Neuronal stem cell (in vitro differentiated cells): Measurements from ENCODE around the gene DDX39B. TPM values are rescaled to one million over a fixed set of nuclear protein-coding genes. Genes with fewer than 3 reads are reported as not detected.
A peak's percentile ranks its signal among the peaks of the same experiment; 100 is the strongest.
"Not testable (repeated sequence)": the region's sequence is repeated elsewhere in the genome, so short reads cannot be mapped to it uniquely, and the experiment has no call there.

Source experiments
- DNase-seq: peaks from one replicate; pipeline ENCODE4 v3.0.0-alpha.2; 2013; ENCODE audit warnings: low spot score
- H2AFZ ChIP-seq: one replicate; pipeline ENCODE4 v1.6.1; 2013; ENCODE audit warnings: mild to moderate bottlenecking, low read length, inconsistent platforms
- H2AK5ac ChIP-seq: 2 replicates; pipeline ENCODE4 v1.6.1; 2013; ENCODE audit warnings: low read depth, mild to moderate bottlenecking, inconsistent platforms, low read length, moderate library complexity, mixed read lengths
- H2BK120ac ChIP-seq: 2 replicates; pipeline ENCODE4 v1.6.1; 2013; ENCODE audit warnings: low read depth, mild to moderate bottlenecking, inconsistent platforms, low read length, moderate library complexity, mixed read lengths
- H2BK12ac ChIP-seq: one replicate; pipeline ENCODE4 v1.6.1; 2013; ENCODE audit warnings: low read length, inconsistent platforms
- H2BK15ac ChIP-seq: 2 replicates; pipeline ENCODE4 v1.6.1; 2013; ENCODE audit warnings: mild to moderate bottlenecking, low read length, inconsistent platforms, mixed read lengths
- H2BK5ac ChIP-seq: one replicate; pipeline ENCODE4 v1.6.1; 2013; ENCODE audit warnings: inconsistent platforms, mild to moderate bottlenecking, low read length, moderate library complexity
- H3K14ac ChIP-seq: one replicate; pipeline ENCODE4 v1.6.1; 2013; ENCODE audit warnings: low read length, inconsistent platforms
- H3K18ac ChIP-seq: 2 replicates; pipeline ENCODE4 v1.6.1; 2013; ENCODE audit warnings: low read length, inconsistent platforms
- H3K23ac ChIP-seq: 2 replicates; pipeline ENCODE4 v1.6.1; 2013; ENCODE audit warnings: low read depth, mild to moderate bottlenecking, mixed read lengths, low read length, inconsistent platforms; ENCODE audit not compliant: poor library complexity
- H3K27ac ChIP-seq: replicated peaks from 3 replicates; pipeline ENCODE4 v1.5.1; 2013; ENCODE audit warnings: low read length, inconsistent platforms
- H3K27me3 ChIP-seq, 3 experiments: 2 replicates each; pipeline ENCODE4 v1.6.1; 2013; ENCODE audit warnings: low read length in 3 of 3, mild to moderate bottlenecking in 2 of 3, inconsistent platforms in 1 of 3, low read depth in 1 of 3, mixed read lengths in 1 of 3, moderate library complexity in 1 of 3; ENCODE audit not compliant: control insufficient read depth in 3 of 3, insufficient read depth in 3 of 3
- H3K36me3 ChIP-seq, 2 donors: replicated peaks in 1 of 2; 2 replicates each; pipeline ENCODE4 v1.6.1; 2013; ENCODE audit warnings: low read length in 2 of 2; ENCODE audit not compliant: control insufficient read depth in 2 of 2, insufficient read depth in 2 of 2
- H3K4ac ChIP-seq: 2 replicates; pipeline ENCODE4 v1.6.1; 2013; ENCODE audit warnings: inconsistent platforms, mild to moderate bottlenecking, low read length, moderate library complexity
- H3K4me1 ChIP-seq, 2 donors: 1 replicate in 1 of 2; 2 replicates in 1 of 2; pipeline ENCODE4 v1.6.1; 2013; ENCODE audit warnings: low read length in 2 of 2, low read depth in 1 of 2; ENCODE audit not compliant: control insufficient read depth in 2 of 2, insufficient read depth in 1 of 2
- H3K4me2 ChIP-seq: one replicate; pipeline ENCODE4 v1.6.1; 2013; ENCODE audit warnings: mild to moderate bottlenecking, low read length, inconsistent platforms; ENCODE audit not compliant: insufficient read depth, poor library complexity, severe bottlenecking
- H3K4me3 ChIP-seq, 2 donors: 2 replicates each; pipeline ENCODE4 v1.5.1; 2013; ENCODE audit warnings: low read length in 2 of 2, mild to moderate bottlenecking in 2 of 2, inconsistent platforms in 1 of 2, moderate library complexity in 1 of 2
- H3K79me1 ChIP-seq: one replicate; pipeline ENCODE4 v1.6.1; 2013; ENCODE audit warnings: low read depth, mild to moderate bottlenecking, inconsistent platforms, low read length, moderate library complexity
- H3K9ac ChIP-seq: one replicate; pipeline ENCODE4 v1.6.1; 2013; ENCODE audit warnings: mild to moderate bottlenecking, low read depth, low read length, inconsistent platforms; ENCODE audit not compliant: poor library complexity
- H3K9me3 ChIP-seq, 2 donors: replicated peaks in 1 of 2; 2 replicates each; pipeline versions ENCODE3 to v1.6.1; 2013; ENCODE audit warnings: low read length in 2 of 2, mild to moderate bottlenecking in 2 of 2, inconsistent platforms in 1 of 2, low read depth in 1 of 2, mixed read lengths in 1 of 2, moderate library complexity in 1 of 2; ENCODE audit not compliant: control insufficient read depth in 2 of 2, insufficient read depth in 1 of 2
- H4K8ac ChIP-seq: one replicate; pipeline ENCODE4 v1.6.1; 2013; ENCODE audit warnings: low read depth, mild to moderate bottlenecking, inconsistent platforms, low read length, moderate library complexity
- H4K91ac ChIP-seq: one replicate; pipeline ENCODE4 v1.6.1; 2013; ENCODE audit warnings: low read length, low read depth, mild to moderate bottlenecking, inconsistent platforms; ENCODE audit not compliant: poor library complexity
- WGBS, 2 donors: extraction: QIAGEN DNeasy Blood & Tissue Kit; methylation state at CpG; one replicate each; pipeline ENCODE4 v1.1.7; 2013; ENCODE audit warnings: missing lambda C conversion rate in 2 of 2, mixed read lengths in 1 of 2; ENCODE audit not compliant: insufficient read length in 2 of 2, insufficient replicate concordance in 1 of 2; ENCODE audit errors: extremely low coverage in 2 of 2; 5-methylcytosine and 5-hydroxymethylcytosine counted together
- polyA plus RNA-seq, 2 experiments: library from polyadenylated mRNA; stranded (reverse); fragments of 200-250 nt; gene quantifications; one replicate each; pipeline ENCODE4 v1.2.3, GENCODE V29; 2013

The DDX39B gene
- polyA plus RNA-seq (2013, experiment 1 of 2) = 297 TPM
- 291 TPM for polyA plus RNA-seq (2013, experiment 2 of 2)

- H3K36me3 ChIP-seq = peaks cover 25 to 42% of the 10 kb centered on the region in 2 donors
- H3K4me3 ChIP-seq = peak within 1 kb of the TSS; percentile 87 to 92
- H4K91ac ChIP-seq = peak within 1 kb of the TSS; percentile 27
- no CpG with 5 or more reads among the region's 43 CpGs for WGBS, 2 donors
- no peak within 1 kb of the TSS for H2BK120ac ChIP-seq
- H3K23ac ChIP-seq = peak within 1 kb of the TSS; percentile 39
- no peak within 1 kb of the TSS for H2BK12ac ChIP-seq
- peaks cover 13 to 26% of the 10 kb centered on the region in 2 donors for H3K4me1 ChIP-seq
- peak; percentile 92 for DNase-seq
- H3K4ac ChIP-seq = no peak within 1 kb of the TSS
- H2AK5ac ChIP-seq = no peak within 1 kb of the TSS
- peak within 1 kb of the TSS; percentile 89 for H3K27ac ChIP-seq
- no peak within 1 kb of the TSS for H2BK15ac ChIP-seq
- peak within 1 kb of the TSS; percentile 91 for H3K9ac ChIP-seq
- peak within 1 kb of the TSS; percentile 75 for H3K4me2 ChIP-seq
- peak within 1 kb of the TSS; percentile 92 for H3K18ac ChIP-seq
- no peaks in the 10 kb centered on the region for H3K27me3 ChIP-seq
- H4K8ac ChIP-seq = no peak within 1 kb of the TSS
- peak within 1 kb of the TSS; percentile 90 for H2AFZ ChIP-seq
- H3K9me3 ChIP-seq = no peaks in the 10 kb centered on the region
- H3K14ac ChIP-seq = no peak within 1 kb of the TSS
- peak within 1 kb of the TSS; percentile 95 for H2BK5ac ChIP-seq
- peaks cover 4% of the 10 kb centered on the region for H3K79me1 ChIP-seq
Observed at GRCh38 chr6:31541658-31542521, at the start of gene DDX39B. TSS of gene DDX39B (minus strand) at chr6:31542003. CDS start at chr6:31540532, 1,471 bp downstream.

DNA sequence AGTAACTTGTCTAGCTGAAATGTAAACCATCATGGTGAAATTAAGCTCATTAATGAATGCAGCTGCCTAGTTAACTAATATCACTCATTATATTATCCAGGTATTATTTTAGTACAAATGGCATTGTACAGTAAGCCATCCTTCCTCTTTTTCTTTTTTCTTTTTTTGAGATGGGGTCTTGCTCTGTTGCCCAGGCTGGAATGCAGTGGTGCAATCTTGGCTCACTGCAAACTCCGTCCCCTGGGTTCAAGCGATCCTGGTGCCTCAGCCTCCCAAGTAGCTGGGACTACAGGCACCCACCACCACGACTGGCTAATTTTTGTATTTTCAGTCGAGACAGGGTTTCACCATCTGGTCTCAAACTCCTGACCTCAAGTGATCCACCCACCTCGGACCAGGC is 48.9 kb upstream of the DDX39B start:
- not testable (repeated sequence) for H3K9ac ChIP-seq, H3K27ac ChIP-seq, H3K79me1 ChIP-seq, H3K18ac ChIP-seq, H2AFZ ChIP-seq, H2BK15ac ChIP-seq, H3K14ac ChIP-seq, H2BK120ac ChIP-seq, H3K4me3 ChIP-seq, H3K4ac ChIP-seq, H2AK5ac ChIP-seq, H4K91ac ChIP-seq, H3K9me3 ChIP-seq, H4K8ac ChIP-seq, H3K4me2 ChIP-seq, H3K4me1 ChIP-seq, H2BK12ac ChIP-seq, H2BK5ac ChIP-seq, DNase-seq, H3K36me3 ChIP-seq, H3K23ac ChIP-seq
- peaks cover 0 to 11% (median 0%) of the 10 kb centered on the region in 3 experiments for H3K27me3 ChIP-seq
- no CpG with 5 or more reads among the region's 5 CpGs for WGBS, 2 donors

DNA sequence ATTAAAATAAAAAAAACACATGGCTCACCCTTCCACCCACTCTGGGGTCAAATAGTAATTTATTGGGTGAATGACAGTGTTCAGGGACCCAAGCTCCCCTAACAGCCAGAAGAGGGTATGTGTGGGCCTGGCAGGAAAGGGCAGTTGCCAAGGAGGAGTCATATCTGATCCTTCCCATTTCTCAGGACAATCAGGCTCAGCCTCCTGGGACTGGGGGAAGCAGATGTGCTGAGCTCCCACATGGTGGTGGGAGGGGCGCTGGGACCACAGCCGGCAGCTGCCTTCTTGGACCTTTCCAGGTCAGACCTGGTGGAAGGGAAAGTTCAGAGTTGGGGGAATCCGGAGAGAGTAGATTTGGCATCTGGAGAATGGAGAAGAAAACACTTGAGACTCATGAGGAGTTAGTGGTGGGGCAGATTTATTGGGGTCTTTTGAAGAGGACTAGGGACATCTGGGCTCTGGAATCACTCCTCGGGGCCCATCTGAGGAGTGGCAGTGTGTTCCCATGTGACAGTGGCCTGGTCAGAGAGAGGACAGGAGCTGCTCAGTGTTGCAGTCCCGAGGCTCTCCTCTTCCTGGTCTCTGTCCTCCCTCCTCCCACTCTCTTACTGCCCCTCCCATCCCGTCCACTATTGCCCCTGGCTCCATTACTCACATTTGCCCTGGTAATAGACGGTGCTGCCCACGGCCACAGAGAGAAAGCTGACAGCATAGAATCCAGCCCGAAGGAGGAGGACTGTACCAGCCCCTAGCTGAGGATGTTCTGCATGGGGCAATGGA is 47.3 kb upstream of the DDX39B start:
- H3K27ac ChIP-seq = no peak overlapping the region
- H3K36me3 ChIP-seq = no peaks in the 10 kb centered on the region
- no peak overlapping the region for H2BK5ac ChIP-seq
- H4K8ac ChIP-seq = no peak overlapping the region
- H2AK5ac ChIP-seq = peak overlapping the region; percentile 35
- H2BK15ac ChIP-seq = no peak overlapping the region
- H3K14ac ChIP-seq = peak overlapping the region; percentile 47
- no peak overlapping the region for H3K4ac ChIP-seq
- H3K9ac ChIP-seq = peak overlapping the region; percentile 25
- no peak overlapping the region for H3K23ac ChIP-seq
- no peaks in the 10 kb centered on the region for H3K9me3 ChIP-seq
- H3K4me3 ChIP-seq = no peak overlapping the region
- no peak overlapping the region for H3K4me2 ChIP-seq
- H3K79me1 ChIP-seq = no peaks in the 10 kb centered on the region
- peaks cover 0 to 11% (median 0%) of the 10 kb centered on the region in 3 experiments for H3K27me3 ChIP-seq
- H2AFZ ChIP-seq = peak overlapping the region; percentile 56
- no peak overlapping the region for H2BK120ac ChIP-seq
- H3K18ac ChIP-seq = no peak overlapping the region
- no peak overlapping the region for H2BK12ac ChIP-seq
- H4K91ac ChIP-seq = no peak overlapping the region
- H3K4me1 ChIP-seq = peaks cover 2 to 4% of the 10 kb centered on the region in 2 donors
- DNase-seq = no peak
- WGBS, 2 donors = no CpG with 5 or more reads among the region's 9 CpGs
